Heart right ventricle (tissue), 16 donors: ENCODE measurements around the gene RAPGEF2. TPM values are rescaled to one million over a fixed set of nuclear protein-coding genes. Genes with fewer than 3 reads are reported as not detected.
"Not testable (repeated sequence)": the region's sequence is repeated elsewhere in the genome, so short reads cannot be mapped to it uniquely, and the experiment has no call there.

Experiments used
- ATAC-seq, 8 donors: fragments of 200-7000 bp; cut with Tn5 transposase; one replicate each; pipeline ENCODE4 v1.9.1; 2020; ENCODE audit warnings: mild to moderate bottlenecking in 8 of 8, moderate library complexity in 8 of 8, moderate number of reproducible peaks in 1 of 8
- DNase-seq, 2 donors: peaks; one replicate each; pipeline ENCODE4 v3.0.0-alpha.2; 2020
- H3K27ac ChIP-seq, 10 donors: fragments of 200-600 bp; sonication (generic) in 2 of 10; one replicate each; pipeline versions ENCODE4 v1.5.0 to v1.8.0; 2020 to 2022; ENCODE audit warnings: mild to moderate bottlenecking in 3 of 10
- H3K27me3 ChIP-seq, 7 donors: fragments of 200-600 bp; one replicate each; pipeline ENCODE4 v1.8.0; 2021 to 2022; ENCODE audit warnings: mild to moderate bottlenecking in 2 of 7
- H3K36me3 ChIP-seq, 9 donors: fragments of 200-600 bp; sonication (generic) in 1 of 9; one replicate each; pipeline versions ENCODE4 v1.5.0 to v1.8.0; 2020 to 2022; ENCODE audit warnings: mild to moderate bottlenecking in 2 of 9
- H3K4me1 ChIP-seq, 9 donors: fragments of 200-600 bp; sonication (generic) in 1 of 9; one replicate each; pipeline versions ENCODE4 v1.5.0 to v1.8.0; 2020 to 2022; ENCODE audit warnings: mild to moderate bottlenecking in 4 of 9
- H3K4me3 ChIP-seq, 10 donors: fragments of 200-600 bp; sonication (generic) in 2 of 10; one replicate each; pipeline versions ENCODE4 v1.5.0 to v1.8.0; 2020 to 2022; ENCODE audit warnings: mild to moderate bottlenecking in 7 of 10, moderate library complexity in 2 of 10
- H3K9me3 ChIP-seq, 11 donors: fragments of 200-600 bp in 10 of 11; sonication (generic) in 2 of 11; one replicate each; pipeline versions ENCODE4 v1.5.0 to v1.8.0; 2013 to 2022; ENCODE audit warnings: mild to moderate bottlenecking in 2 of 11, control low read depth in 1 of 11, moderate library complexity in 1 of 11
- WGBS, 2 donors: extraction: QIAGEN DNeasy Blood & Tissue Kit; methylation state at CpG; one replicate each; pipeline ENCODE4 v1.1.7; 2013; ENCODE audit warnings: inconsistent platforms in 1 of 2; 5-methylcytosine and 5-hydroxymethylcytosine counted together
- intact Hi-C, 10 donors: fragments of 100-400 bp; cut with DNase I; formaldehyde crosslinking; loops; one replicate each; pipeline versions ENCODE4 v1.11.1 to v1.14.2; 2022
- polyA plus RNA-seq, 2 donors: library from polyadenylated mRNA; stranded (reverse); fragments of 200-250 nt; gene quantifications; one replicate each; pipeline ENCODE4 v1.2.3, GENCODE V29; 2013
- total RNA-seq, 10 donors: library from RNA; stranded (reverse); fragmentation: NEBNext Ultra II Directional in 3 of 10; extraction: Animal tissue kit (Norgen Biotek cat#: 25700) in 3 of 10; gene quantifications; one replicate each; pipeline versions ENCODE4 v1.2.1 to v1.2.4, GENCODE V29; 2021 to 2023
- TF ChIP-seq, protein P1 (sequence below), 9 donors: fragments of 200-600 bp; sonication (generic) in 2 of 9; IDR thresholded peaks; one replicate each; pipeline versions ENCODE4 v1.5.0 to v1.8.0; 2021 to 2022; ENCODE audit warnings: antibody characterized with exemption in 9 of 9, mild to moderate bottlenecking in 5 of 9, moderate library complexity in 1 of 9
- donor health status: Arrhythmogenic right ventricular cardiomyopathy.
- donor health status: ischemic (EF 13 %, LVEDD 7.1; RV severe dilation, severe dysfunction).
- donor health status: healthy with polysubstance abuse.
- donor health status: DM: no; HTN: yes; CAD: no.
- donor health status: DM: no; HTN: no; CAD: no.
- donor health status: ischemic (EF 25% LVEDD 6.9; RV normal size, moderate dysfunction).
- donor health status: ischemic (EF 25% LVEDD 5.7; RV mildly dilated, moderate dysfunction).
- donor health status: healthy.
- donor health status: DM: yes; HTN: yes; CAD: no.
- donor health status: Ischemic cardiomyopathy.
- donor health status: ischemic (EF 35%, LVEDD 5.7; RV mildly dilated, moderate dysfunction).
- donor health status: nonischemic (EF 11% LVEDD 7.7; RV severe dilation, severe dysfunction).
- donor health status: DM: yes; HTN: yes; CAD: no.
- donor health status: PGD.
- donor health status: ischemic (EF 29% LVEDD 5.4; RV normal size, mild dysfunction).
- donor health status: nonischemic (EF 23%, LVEDD 6.1; RV moderate dilation, normal function).

RAPGEF2 gene
- total and polyA plus RNA-seq, 12 donors, result 9.2 to 68.8 (median 53.7) TPM

- H3K4me3 ChIP-seq, result no peak overlapping the region
- intact Hi-C loops, result no loop called here
- TF ChIP-seq, protein P1, sequence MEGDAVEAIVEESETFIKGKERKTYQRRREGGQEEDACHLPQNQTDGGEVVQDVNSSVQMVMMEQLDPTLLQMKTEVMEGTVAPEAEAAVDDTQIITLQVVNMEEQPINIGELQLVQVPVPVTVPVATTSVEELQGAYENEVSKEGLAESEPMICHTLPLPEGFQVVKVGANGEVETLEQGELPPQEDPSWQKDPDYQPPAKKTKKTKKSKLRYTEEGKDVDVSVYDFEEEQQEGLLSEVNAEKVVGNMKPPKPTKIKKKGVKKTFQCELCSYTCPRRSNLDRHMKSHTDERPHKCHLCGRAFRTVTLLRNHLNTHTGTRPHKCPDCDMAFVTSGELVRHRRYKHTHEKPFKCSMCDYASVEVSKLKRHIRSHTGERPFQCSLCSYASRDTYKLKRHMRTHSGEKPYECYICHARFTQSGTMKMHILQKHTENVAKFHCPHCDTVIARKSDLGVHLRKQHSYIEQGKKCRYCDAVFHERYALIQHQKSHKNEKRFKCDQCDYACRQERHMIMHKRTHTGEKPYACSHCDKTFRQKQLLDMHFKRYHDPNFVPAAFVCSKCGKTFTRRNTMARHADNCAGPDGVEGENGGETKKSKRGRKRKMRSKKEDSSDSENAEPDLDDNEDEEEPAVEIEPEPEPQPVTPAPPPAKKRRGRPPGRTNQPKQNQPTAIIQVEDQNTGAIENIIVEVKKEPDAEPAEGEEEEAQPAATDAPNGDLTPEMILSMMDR (IDR thresholded peaks at IDR 0.05), result no peak
- ATAC-seq, result no peak
- no peaks in the 10 kb centered on the region for H3K27me3 ChIP-seq
- peaks cover 0 to 26% (median 6%) of the 10 kb centered on the region in 9 donors for H3K4me1 ChIP-seq
- 89 to 92% methylated on average over 1 of the region's 1 CpG for WGBS, 2 donors
- H3K9me3 ChIP-seq, result no peaks in the 10 kb centered on the region
- H3K27ac ChIP-seq, result peak overlapping the region in 2 of 10 donors; percentile 70 to 81
- H3K36me3 ChIP-seq, result no peaks in the 10 kb centered on the region
- no peak for DNase-seq
Measured at GRCh38 chr4:159370286-159370685, 267.4 kb downstream of the RAPGEF2 start.

GRCh38 chr4:159374749-159375530, 272.1 kb downstream of the RAPGEF2 start:
- no peak overlapping the region for H3K4me3 ChIP-seq
- TF ChIP-seq, protein P1 (IDR thresholded peaks at IDR 0.05), result no peak
- H3K36me3 ChIP-seq, result no peaks in the 10 kb centered on the region
- DNase-seq, result no peak
- H3K27me3 ChIP-seq, result no peaks in the 10 kb centered on the region
- H3K4me1 ChIP-seq, result peaks cover 0 to 7% (median 0%) of the 10 kb centered on the region in 9 donors
- H3K9me3 ChIP-seq, result no peaks in the 10 kb centered on the region
- WGBS, 2 donors, result 59 to 64% methylated on average over 3 of the region's 3 CpGs
- H3K27ac ChIP-seq, result no peak overlapping the region
- ATAC-seq, result no peak
- intact Hi-C loops, result no loop called here

DNA sequence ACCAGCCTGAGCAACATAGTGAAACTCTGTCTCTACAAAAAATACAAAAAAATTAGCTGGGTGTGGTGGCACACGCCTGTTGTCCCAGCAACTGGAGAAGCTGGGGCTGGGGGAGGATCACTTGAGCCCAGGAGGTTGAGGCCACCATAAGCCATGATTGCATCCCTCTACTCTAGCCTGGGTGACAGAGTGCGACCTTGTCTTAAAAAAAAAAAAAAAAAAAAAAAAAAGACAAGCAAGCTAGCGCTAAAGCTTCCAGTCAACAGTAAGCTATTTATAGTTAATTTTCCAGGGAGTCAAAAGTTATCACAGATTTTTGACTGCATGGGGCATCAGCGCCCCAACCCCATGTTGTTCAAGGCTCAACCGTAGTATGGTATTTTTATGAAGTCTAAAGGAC, 273.4 kb downstream of the RAPGEF2 start:
- Histone ChIP-seq H3K4me1 (peaks cover 0 to 7% (median 0%) of the 10 kb centered on the region in 9 donors), H3K36me3 (no peaks in the 10 kb centered on the region), H3K9me3 (no peaks in the 10 kb centered on the region), H3K27me3 (no peaks in the 10 kb centered on the region), H3K4me3 (no peak overlapping the region), H3K27ac (no peak overlapping the region)
- DNase-seq, result no peak
- WGBS, 2 donors, result 62 to 79% methylated on average over 5 of the region's 5 CpGs
- intact Hi-C loops, result no loop called here
- ATAC-seq, result peak in 2 of 8 donors; percentile 52 to 65
- TF ChIP-seq, protein P1 (IDR thresholded peaks at IDR 0.05), result no peak

DNA sequence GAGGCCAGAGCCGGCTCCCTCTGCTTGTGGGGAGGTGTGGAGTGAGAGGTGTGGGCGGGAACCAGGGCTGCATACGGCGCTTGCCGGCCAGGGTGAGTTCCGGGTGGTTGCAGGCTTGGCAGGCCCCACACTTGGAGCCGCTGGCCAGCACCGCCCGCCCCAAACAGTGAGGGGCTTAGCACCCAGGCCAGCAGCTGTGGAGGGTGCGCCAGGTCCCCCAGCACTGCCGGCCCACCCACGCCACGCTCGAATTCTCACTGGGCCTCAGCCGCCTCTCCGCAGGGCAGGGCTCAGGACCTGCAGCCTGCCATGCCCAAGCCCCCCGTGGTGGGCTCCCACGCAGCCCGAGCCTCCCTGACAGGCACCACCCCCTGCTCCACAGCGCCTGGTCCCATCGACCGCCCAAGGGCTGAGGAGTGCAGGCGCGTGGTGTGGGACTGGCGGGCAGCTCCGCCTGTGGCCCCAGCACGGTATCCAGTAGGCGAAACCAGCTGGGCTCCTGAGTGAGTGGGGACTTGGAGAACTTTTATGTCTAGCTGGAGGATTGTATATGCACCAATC, 275.3 kb downstream of the RAPGEF2 start:
- H3K36me3 ChIP-seq, result no peaks in the 10 kb centered on the region
- peaks cover 0 to 15% (median 5%) of the 10 kb centered on the region in 9 donors for H3K4me1 ChIP-seq
- TF ChIP-seq, protein P1 (IDR thresholded peaks at IDR 0.05), result no peak
- peak in 1 of 8 donors; percentile 68 for ATAC-seq
- no peak overlapping the region for H3K27ac ChIP-seq
- no peaks in the 10 kb centered on the region for H3K9me3 ChIP-seq
- no peak overlapping the region for H3K4me3 ChIP-seq
- no peak for DNase-seq
- H3K27me3 ChIP-seq, result no peaks in the 10 kb centered on the region
- WGBS, 2 donors, result 94 to 98% methylated on average over 28 of the region's 28 CpGs
- intact Hi-C loops, result no loop called here

DNA sequence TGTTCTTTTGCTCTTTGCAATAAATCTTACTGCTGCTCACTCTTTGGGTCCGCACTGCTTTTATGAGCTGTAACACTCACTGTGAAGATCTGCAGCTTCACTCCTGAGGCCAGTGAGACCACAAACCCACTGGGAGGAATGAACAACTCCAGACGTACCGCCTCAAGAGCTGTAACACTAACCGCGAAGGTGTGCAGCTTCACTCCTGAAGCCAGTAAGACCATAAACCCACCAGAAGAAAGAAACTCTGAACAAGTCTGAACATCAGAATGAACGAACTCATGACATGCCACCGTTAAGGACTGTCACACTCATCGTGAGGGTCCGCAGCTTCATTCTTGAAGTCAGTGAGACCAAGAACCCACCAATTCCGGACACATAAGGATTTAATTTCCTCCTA, 276.2 kb downstream of the RAPGEF2 start:
- H3K4me3 ChIP-seq, H3K27ac ChIP-seq, intact Hi-C loops, H3K27me3 ChIP-seq, H3K36me3 ChIP-seq, DNase-seq, ATAC-seq, H3K9me3 ChIP-seq: not testable (repeated sequence)
- H3K4me1 ChIP-seq, result peaks cover 0 to 20% (median 6%) of the 10 kb centered on the region in 9 donors
- 97 to 98% methylated on average over 10 of the region's 10 CpGs for WGBS, 2 donors
